GM04504 (cell line): ENCODE data around the gene MOSPD2.
A peak's percentile ranks its signal among the peaks of the same experiment; 100 is the strongest.

Source experiments
- DNase-seq: peaks from one replicate; pipeline ENCODE4 v3.0.0-alpha.2; 2012; ENCODE audit warnings: low read depth

MOSPD2 gene

DNA sequence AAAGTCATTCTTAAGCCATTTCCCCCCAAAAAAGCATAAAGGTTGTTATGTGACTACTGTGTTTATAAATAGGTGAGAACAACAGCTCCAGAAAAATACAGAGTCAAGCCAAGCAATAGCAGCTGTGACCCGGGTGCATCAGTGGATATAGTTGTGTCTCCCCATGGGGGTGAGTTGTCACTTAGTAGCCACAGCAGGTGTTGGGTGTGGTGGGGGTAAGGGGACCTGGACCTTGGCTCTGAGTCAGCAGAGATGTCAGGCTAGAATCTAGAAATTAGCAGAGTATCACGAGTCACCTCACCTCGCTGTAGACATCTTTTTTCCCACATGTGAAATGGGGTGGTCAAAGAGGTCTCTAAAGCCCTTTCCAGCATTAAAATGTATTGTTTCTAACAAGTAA is 42.4 kb downstream of the MOSPD2 start:
- DNase-seq, result no peak

DNA sequence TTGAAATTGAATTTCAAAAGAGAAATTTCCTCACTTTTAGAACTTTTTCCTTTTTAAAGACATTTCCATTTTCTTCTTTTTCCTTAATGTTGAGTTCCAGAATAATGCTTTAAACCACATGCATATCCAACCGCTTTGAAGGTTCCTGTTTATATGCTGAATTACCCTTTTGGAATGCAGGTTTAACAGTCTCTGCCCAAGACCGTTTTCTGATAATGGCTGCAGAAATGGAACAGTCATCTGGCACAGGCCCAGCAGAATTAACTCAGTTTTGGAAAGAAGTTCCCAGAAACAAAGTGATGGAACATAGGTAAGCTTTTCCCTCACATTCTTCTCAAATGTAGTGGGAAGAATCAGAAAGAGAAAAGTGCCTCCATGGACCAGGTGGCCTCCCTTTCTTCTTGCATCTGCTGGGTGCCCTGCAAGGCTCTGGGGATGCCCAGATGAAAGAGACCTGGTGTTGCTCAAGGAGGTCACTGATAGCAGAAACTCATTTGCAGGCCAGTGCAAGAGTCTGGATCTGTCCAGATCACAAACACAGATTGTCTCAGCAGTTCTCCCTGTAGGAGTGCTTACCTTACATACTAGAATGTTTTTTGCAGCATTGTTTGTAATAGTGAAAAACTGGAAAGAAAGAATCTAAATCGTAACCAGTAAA is 42.9 kb downstream of the MOSPD2 start:
- peak; percentile 39 for DNase-seq

DNA sequence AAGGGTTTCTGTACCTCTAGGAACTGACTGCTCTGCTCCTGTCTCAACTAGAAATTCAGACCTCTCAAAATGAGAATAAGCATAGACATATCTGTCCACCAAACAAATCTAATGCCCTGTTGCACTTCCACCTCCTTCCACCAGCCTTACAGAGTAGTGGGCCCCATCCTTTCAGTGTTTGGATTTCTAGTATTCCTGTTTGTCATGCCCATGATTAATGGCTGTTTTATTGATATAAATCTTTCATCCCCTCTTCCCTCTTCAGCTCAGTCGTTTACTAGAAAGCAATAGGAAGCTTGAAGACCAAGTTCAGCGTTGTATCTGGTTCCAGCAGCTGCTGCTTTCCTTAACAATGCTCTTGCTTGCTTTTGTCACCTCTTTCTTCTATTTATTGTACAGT is 46.2 kb downstream of the MOSPD2 start:
- no peak for DNase-seq

DNA sequence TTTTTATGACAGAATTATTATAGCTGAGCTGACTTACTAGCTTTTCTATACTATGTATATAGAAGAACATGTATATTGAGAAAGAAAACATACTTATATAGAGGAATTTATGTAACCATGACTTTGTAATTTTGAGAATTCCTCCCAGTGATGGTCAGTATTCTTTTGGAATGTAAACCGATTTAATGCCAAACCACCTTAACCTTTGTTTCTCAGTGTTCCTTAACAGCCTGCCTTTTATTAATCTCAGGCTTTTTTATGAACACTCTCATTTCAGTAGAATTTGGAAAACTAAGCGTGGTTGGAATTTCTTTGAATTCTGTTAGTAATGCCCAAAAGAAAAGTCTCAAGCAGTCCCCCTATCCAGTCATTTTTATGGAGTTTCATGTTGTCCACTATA is 47.0 kb downstream of the MOSPD2 start:
- peak; percentile 32 for DNase-seq

DNA sequence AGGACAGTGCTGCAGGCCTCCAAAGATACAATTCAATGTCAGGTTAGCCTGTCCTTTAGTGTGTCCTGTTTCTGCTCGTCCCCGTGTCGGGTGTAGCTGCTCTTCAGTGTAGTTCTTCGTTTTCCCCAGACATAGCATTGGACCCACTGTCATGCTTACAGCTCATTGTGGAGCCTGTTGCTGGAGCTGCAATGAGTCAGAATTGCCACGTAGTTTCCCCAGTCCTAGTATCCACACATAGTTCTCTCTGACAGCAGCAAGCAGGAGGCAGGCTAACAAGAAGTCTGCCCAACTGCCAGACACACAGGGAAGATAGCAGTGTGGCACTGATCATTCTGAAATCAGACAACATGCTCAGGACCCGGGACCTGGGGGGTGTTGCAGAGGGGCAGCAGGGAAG is 49.2 kb downstream of the MOSPD2 start:
- peak; percentile 69 for DNase-seq

DNA sequence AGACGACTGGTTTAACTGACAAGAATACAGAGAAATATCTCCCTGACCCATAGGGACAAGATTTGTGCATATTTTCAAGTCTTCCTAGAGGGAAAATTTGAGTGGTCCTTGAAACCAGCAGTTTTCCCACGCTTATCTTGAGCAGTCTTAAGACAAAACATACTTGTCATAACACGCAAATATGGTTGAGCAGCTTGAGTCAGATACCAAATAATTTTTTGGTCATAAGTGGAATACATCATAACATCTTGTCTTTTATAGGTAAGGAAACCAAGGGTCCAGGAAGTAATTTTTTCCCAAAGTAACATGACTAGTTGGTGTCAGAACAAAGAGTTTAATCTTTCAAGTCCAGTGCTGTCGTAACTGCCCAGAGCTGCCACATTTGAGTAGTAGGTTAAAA is 50.5 kb downstream of the MOSPD2 start:
- no peak for DNase-seq

DNA sequence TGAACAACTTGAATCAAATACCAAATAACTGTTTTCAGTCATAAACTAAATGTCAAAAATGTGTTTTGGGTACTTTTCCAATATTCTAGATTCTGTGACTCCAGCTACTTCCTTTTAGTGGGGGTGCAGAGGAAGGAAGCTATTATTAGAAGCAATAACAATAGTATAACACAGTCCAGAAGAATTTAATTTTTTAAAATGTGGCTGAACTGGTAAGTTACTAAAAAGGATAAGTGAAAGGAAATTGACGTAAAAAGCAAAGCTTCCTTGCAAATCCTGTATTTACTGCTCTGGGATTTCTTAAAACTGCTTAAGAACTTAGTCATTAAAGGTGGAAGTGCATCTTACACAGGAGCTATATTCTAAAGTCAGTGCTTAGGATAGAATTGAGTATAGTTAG is 53.2 kb downstream of the MOSPD2 start:
- no peak for DNase-seq

DNA sequence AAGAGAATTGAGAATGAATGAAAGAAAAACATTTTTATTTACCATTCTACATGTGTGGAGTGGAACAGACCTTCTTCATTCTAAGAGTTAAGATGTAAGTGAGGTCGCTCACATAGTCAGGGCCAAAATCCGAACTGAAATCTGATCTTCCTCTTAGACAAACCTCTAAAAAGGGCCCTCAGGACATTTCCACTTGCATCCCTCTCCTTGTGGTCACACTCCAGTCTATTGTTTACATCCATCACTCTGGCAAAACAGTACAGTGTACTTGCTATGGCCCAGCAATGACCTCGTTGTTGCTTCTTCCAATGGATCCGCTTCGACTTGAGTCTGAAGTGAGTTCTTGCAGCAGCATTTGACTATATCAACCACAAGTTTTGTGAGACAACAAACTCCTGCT is 54.2 kb downstream of the MOSPD2 start:
- DNase-seq, result no peak

DNA sequence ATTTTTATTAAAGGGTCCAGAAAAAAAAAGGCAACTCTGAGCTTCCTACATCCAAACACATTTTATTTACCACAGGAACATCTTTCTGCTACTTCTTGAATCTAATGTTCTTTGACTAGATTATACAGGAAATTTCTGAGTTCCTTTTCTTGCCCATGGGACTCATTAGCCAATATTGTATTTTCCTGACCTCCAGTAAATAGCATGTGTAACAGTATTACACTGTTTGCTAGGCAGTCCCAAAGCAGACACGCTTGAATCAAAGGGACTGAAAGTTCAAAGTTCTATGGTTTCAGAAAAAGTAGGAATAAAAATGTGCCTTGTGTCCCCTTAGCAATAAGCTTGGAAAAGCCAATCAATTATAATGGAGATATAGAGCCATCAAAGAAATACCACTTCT is 57.4 kb downstream of the MOSPD2 start:
- no peak for DNase-seq

DNA sequence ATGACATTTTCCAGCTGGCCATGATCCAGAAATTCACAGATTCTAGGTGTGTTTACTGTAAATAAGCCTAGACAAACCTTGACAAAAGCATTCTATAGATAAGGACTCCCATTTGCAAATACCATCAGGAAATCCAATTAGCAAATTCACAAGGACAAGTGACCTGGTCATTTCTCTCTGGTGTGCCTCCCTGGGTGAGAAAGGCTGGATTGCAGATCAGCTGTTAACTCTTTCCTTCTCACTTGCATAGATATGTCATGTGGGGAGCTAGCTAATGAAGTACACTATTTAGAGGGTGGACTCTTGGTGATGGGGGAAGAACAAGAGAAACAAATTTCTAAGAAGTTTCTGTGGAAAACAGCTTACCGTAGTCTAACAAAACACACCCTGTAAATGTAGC is 58.9 kb downstream of the MOSPD2 start:
- DNase-seq, result no peak

DNA sequence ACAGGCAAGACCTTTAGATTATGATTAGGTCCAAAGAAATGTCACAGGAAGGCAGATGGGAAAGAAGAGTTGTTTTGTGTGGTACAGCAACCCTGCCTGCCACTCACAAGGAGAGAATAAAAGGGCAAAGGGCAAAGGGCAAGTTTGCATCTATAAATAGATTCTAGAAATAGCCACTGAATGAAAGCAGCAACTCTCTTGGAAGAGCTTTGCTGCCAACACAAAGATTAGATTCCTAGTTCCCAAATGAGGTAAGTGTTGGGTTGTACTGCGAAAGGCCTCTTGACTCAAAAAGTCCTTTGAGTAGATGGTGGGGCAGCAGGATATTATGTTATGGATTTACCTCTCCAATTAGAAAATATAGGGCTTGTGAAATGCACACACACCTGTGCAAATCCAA is 61.2 kb downstream of the MOSPD2 start:
- DNase-seq, result no peak

DNA sequence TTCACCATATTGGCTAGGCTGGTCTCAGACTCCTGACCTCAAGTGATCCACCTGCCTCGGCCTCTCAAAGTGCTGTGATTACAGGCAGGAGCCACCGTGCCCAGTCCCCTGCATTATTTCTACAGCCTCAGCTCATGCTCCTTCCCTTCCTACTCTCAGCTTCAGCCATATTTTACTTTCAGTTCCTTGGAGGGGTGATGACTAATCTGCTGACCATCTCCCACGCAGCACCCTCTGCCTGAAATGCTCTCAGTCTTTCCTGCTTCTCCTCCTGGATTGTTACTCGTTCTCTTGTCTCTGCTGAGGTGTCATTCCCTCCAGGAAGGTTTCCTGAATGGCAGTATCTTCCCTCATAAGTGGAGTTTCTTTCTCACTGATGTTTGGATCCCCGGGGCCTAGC is 63.3 kb downstream of the MOSPD2 start:
- peak; percentile 45 for DNase-seq

DNA sequence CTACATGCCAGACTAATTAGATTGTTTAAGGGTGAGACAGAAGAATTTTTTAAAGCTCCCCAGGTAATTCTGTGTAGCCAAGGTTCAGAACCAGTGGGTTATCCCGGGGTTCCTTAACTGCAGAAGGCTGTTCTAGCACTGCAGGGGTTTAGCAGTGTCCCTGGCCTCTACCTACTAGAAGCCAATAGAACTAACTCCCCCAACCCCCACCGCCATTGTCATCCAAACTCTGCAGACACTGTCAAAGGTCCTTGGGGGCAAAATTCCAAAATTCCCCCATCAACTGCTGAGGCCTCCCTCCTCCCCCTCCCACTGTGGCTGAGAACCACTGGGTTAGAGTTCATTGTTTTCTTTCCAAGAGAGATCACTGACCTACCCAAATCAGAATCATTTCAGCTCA is 66.4 kb downstream of the MOSPD2 start:
- DNase-seq, result no peak

DNA sequence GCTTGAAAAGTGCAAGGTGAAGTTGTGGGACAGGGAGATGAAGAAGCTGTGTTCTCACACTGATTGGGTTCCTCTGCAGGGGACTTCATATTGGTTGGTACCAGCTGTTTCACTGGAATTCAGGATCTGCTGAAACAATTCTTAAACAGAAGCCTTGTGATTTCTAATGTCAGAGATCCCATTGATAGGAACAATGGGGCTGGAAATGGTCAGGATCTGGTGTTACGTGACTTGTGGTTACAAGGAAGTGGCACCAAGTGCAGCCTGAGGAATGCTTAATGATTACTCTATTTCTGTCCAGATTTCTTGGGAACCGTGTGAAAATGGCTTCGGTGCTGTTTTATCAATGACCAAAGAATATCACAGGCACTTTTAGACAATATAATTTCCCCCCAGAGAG is 68.1 kb downstream of the MOSPD2 start:
- DNase-seq, result no peak

DNA sequence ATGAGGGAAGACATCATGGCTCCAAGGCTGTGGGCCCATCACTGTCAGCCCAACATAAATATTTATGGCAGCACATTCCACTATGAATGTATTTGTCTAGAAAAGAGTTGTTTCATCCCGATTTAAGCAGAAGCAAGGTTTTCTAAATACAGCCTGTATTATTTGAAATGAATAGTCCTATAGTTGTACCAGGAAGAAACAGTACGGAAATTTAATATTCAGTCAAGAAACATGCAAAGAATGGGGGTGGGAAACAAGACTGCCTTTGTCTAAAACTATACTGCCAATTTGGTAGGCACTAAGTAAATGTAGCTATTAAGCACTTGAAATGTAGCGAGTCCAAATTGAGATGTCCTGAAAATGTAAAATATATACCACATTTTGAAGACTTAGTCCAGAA is 69.1 kb downstream of the MOSPD2 start:
- DNase-seq, result no peak

DNA sequence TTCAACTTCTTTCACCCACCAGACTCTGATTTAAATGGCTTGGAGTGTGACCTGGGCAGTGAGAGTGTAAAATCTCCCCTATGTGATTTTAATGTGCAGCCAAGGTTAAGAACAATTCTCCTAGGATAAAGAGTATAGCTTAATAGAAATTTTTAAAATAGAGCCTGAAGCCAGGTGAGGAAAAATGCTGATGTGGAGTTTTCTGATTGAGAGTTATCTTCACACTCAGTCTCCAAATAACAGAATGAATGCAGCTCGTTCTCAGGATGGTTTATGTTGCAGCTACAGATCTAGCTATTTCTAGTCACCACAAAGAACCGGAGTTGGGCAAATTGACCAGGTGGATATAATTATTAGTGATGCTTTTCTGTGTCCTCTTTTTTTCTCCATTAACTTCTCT is 70.7 kb downstream of the MOSPD2 start:
- no peak for DNase-seq

DNA sequence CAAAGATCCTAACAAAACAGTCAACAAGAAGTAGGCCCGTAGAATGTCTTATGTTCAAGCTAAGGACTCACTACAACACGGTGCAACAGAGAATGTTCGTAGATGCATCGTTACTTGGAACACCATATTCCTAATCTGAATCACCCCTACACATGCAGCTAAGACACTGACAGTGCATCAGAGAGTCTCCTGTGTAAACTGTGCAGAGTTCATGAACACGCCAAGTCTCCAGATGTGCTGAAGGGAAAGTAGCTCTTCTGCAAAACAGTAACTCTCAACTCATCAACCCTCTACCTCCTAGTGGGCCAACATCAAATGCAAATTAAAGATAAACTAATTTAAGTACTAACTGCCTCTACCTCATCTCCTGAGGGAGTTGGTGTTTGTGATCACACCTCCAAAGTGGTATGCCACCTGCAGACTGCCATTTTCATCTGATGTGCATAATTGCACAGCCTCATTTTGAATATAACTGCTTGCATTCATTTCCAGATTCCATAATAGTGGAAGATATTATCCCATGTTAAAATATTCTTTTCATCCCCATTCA is 73.5 kb downstream of the MOSPD2 start:
- no peak for DNase-seq

DNA sequence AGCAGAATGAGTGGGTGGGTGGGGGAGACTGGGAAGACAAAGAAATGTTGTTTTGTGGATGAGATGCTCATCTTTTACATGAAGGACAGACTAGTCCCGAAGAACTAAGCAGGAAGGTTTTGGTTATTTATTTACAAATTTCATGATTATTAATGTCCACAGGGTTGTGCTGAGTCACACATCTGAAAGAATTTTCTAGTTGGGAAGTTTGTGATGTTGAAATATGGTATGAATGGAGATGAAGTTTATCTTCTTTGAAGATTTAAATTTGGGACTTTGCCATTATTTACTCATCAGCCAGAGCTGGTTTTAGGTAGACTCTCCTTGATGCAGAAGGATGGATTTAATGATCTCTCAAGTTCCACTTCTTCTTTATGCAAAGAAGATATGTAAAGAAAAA is 75.5 kb downstream of the MOSPD2 start:
- no peak for DNase-seq

DNA sequence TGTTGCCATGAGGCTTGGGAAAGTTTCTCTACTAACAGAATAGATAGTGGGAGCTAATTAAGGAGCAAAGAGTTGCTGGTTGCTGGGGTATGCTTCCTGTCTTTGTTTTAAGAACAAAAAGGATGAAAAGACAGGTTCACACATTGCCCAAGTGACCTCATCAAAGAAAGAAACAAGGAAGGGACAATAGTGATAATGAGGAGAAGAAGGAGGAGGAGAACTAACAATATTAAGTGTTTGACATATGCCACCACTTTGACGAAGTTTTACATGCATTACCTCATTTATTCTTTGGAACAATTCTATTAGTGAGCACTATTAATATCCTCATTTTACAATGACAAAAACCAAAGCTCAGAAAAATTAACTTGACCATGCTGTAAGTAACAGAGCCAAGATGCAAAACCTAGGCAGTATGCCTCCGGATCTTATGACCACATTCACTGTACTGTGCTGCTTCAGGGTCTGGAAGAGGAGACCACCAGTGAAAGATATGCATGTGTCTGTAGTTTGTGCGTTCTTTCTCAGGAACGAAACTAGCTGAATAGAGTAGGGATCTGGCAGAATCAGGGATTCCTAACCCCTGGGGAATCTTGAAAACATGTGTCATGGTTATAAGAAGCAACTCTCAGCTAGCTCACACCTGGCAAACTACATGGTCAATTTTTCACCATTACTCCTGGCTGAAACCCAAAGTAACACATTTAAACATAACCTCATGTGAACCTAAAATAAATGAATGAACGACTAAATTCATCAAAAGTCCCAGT is 83.8 kb downstream of the MOSPD2 start:
- DNase-seq, result no peak

DNA sequence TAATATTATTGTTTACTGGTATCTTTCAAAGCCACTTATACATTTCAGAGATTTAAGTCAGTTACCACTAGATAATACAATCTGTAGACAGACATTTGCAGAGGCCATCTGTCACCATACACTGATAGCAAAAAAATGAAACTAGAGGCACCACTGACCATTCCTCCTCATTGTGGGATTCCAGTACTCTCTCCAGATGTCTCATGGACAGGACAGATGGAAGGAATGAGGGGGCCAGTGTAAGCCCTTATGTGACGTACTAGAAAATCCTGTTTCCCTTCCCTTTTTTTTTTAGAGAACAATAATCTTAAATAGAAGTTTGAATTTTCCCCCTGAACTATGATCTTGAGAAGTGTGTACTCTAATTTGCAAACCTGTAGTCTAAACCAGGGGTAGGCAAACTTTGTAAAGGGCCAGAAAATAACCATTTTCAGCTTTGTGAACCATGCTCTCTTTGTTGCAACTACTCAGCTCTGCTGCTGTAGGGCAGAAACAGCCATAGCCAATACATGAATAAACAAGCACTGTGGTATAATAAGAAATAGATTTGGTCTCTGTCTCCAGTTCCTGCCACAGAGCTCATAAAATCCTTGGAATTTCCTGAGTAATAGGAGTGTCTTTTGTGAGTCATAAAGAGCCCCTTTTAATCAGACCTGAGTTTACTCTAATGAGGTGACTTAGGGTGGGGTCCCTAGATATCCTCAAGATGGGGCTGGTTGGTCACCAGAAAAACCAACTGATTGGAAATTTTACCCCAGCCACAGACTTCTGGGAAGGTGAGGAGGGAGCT is 90.4 kb downstream of the MOSPD2 start:
- DNase-seq, result peak; percentile 27

DNA sequence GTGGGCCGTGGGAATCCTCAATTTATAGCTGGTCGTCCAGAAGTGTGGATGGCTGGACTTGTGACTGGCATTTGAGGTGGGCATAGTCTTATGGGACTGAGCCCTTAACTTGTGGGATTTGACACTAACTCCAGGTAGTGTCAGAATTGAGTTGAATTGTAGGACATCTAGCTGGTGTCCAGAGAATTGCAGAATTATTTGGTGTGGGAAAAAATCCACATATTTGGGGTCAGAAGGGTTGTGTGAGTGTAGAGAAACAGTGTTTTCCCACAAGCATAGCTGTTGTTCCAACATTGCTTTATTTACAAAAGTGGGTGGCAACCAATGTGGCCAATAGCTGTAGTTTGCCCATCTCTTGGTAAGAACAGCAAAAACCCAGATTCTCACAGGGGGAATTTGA is 91.3 kb downstream of the MOSPD2 start:
- DNase-seq, result peak; percentile 20
